Mucosa of descending colon (tissue), 3 donors: ENCODE data around the gene EZH2. TPM values are rescaled to one million over a fixed set of nuclear protein-coding genes. Genes with fewer than 3 reads are reported as not detected.

Experiments
- ATAC-seq: fragments of 200-7000 bp; cut with Tn5 transposase; one replicate; pipeline ENCODE4 v1.9.1; 2020; ENCODE audit warnings: mild to moderate bottlenecking, moderate library complexity
- DNase-seq, 3 donors: peaks; one replicate each; pipeline ENCODE4 v3.0.0-alpha.2; 2020
- H3K36me3 ChIP-seq: fragments of 200-600 bp; one replicate; pipeline ENCODE4 v1.8.0; 2021; ENCODE audit warnings: low read depth, mild to moderate bottlenecking
- H3K4me1 ChIP-seq: fragments of 200-600 bp; one replicate; pipeline ENCODE4 v1.8.0; 2021; ENCODE audit warnings: low read depth, mild to moderate bottlenecking
- H3K4me3 ChIP-seq: fragments of 200-600 bp; one replicate; pipeline ENCODE4 v1.8.0; 2021; ENCODE audit warnings: mild to moderate bottlenecking
- H3K9me3 ChIP-seq: fragments of 200-600 bp; one replicate; pipeline ENCODE4 v1.8.0; 2021; ENCODE audit warnings: mild to moderate bottlenecking
- intact Hi-C, 2 donors: fragments of 100-400 bp; cut with DNase I in 1 of 2; cut with micrococcal nuclease in 1 of 2; formaldehyde crosslinking; loops; one replicate each; pipeline versions ENCODE4 v1.11.0 to v1.11.1; 2022; cut with DNase I, micrococcal nuclease
- total RNA-seq, 3 donors: library from RNA; stranded (reverse); fragmentation: NEBNext Ultra II Directional in 2 of 3; extraction: Animal tissue kit (Norgen Biotek cat#: 25700) in 2 of 3; gene quantifications; one replicate each; pipeline versions ENCODE4 v1.2.1 to v1.2.4, GENCODE V29; 2021 to 2023
- TF ChIP-seq, protein P1 (sequence below): fragments of 200-600 bp; IDR thresholded peaks from one replicate; pipeline ENCODE4 v1.8.0; 2022; ENCODE audit warnings: antibody characterized with exemption, mild to moderate bottlenecking
- donor health status: DM: no; HTN: no; CAD: no; lungs with moderate emphysema.
- donor health status: DM: no; HTN: no; CAD: no.
- donor health status: DM: no; HTN: yes; CAD: no.

The EZH2 gene
- total RNA-seq, 3 donors from 2014 or later: 4.7 to 18.1 (median 10.5) TPM

DNA sequence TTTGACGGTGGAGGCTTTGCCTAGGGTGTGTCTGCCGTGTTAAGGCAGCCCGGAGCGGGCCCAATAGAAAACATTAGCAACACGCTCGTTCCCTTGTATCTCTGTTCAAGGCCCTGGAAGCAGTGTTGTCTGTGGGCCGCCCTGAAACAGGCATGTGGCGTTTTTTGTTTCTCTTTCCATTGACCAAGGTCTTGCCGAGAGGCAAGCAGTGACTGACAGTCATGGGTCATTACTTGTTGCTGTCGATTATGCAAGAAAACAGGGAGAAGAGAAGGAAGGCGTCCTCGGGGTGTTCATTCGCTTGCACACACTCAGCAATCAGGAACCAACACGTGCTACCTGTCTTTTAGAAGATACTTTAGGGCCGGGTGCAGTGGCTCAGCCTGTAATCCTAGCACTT, 92.5 kb downstream of the EZH2 start:
- ATAC-seq (no peak), DNase-seq (no peak)
- Histone ChIP-seq H3K9me3 (no peaks in the 10 kb centered on the region), H3K4me1 (no peaks in the 10 kb centered on the region), H3K36me3 (peaks cover 14% of the 10 kb centered on the region), H3K4me3 (no peak overlapping the region)
- intact Hi-C loops: no loop called here
- TF ChIP-seq, protein P1, sequence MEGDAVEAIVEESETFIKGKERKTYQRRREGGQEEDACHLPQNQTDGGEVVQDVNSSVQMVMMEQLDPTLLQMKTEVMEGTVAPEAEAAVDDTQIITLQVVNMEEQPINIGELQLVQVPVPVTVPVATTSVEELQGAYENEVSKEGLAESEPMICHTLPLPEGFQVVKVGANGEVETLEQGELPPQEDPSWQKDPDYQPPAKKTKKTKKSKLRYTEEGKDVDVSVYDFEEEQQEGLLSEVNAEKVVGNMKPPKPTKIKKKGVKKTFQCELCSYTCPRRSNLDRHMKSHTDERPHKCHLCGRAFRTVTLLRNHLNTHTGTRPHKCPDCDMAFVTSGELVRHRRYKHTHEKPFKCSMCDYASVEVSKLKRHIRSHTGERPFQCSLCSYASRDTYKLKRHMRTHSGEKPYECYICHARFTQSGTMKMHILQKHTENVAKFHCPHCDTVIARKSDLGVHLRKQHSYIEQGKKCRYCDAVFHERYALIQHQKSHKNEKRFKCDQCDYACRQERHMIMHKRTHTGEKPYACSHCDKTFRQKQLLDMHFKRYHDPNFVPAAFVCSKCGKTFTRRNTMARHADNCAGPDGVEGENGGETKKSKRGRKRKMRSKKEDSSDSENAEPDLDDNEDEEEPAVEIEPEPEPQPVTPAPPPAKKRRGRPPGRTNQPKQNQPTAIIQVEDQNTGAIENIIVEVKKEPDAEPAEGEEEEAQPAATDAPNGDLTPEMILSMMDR: no peak

DNA sequence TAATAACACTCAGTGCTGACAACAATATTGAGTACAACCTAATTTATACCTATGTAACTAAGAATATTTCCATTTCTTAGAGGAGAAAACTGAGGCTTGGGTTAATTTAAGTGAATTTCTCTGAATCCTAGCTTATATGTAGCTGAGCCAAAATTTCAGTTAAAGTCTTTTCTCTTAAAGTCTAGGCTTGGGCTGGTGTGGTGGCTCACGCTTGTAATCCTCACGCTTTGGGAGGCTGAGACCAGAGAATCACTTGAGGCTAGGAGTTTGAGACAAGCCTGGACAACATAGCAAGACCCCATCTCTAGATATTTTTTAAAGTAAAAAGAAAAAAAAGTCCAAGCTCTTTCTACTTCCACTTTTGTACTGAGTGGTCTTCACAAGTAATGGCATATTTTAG, 93.2 kb downstream of the EZH2 start:
- TF ChIP-seq, protein P1: no peak
- intact Hi-C loops: no loop called here
- ATAC-seq (no peak), DNase-seq (no peak)
- no peak overlapping the region for H3K4me3 ChIP-seq
- peaks cover 14% of the 10 kb centered on the region for H3K36me3 ChIP-seq
- H3K9me3 ChIP-seq: no peaks in the 10 kb centered on the region
- no peaks in the 10 kb centered on the region for H3K4me1 ChIP-seq

DNA sequence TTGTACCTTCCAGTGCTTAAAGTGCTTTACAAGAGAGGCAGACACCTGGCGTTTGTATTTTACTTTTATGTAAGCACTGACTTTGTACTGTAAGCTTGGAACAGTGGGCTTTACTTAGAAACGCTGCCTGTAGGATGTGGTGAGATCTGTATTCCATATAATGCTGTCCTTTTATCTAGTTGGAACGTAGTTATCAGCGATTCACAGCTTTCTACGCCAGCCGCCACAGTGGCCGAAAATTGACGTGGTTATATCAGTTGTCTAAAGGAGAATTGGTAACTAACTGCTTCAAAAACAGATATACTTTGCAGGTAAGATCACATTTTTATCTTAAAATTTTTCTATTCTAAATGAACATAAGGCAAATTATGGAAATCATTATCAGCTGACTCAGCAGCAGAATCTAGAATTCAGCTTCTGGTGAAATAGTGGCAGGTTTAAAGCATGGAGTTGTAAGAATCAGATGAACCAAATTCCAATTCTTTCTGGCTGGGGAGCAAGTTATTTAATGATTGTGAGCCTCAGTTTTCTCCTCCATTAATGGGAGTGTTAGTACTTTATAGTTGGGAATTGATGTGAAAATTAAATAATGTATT, 93.9 kb downstream of the EZH2 start:
- Histone ChIP-seq H3K9me3 (no peaks in the 10 kb centered on the region), H3K4me1 (no peaks in the 10 kb centered on the region), H3K4me3 (no peak overlapping the region), H3K36me3 (peaks cover 14% of the 10 kb centered on the region)
- no peak for DNase-seq
- no peak for ATAC-seq
- TF ChIP-seq, protein P1: no peak
- intact Hi-C loops: no loop called here

DNA sequence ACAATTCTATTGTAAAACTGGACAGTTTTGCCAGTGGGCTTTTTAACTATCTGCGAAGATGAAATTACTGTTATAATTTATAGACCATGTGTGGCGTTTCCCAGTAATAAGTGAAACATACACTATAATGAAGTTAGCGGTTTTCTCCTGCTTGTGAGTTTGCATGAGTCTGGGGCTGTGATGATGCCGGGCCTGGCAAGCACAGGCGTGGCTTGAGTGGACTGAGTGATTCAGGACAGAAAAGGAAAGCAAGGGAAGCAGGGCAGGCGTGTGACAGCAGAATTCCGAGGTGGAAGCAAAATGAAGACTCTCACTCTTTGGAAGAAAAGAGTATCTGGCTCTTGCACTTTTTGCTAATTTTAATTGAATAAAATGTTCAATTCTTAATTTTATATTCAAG, 94.9 kb downstream of the EZH2 start:
- no peak for DNase-seq
- TF ChIP-seq, protein P1: no peak
- peaks cover 14% of the 10 kb centered on the region for H3K36me3 ChIP-seq

DNA sequence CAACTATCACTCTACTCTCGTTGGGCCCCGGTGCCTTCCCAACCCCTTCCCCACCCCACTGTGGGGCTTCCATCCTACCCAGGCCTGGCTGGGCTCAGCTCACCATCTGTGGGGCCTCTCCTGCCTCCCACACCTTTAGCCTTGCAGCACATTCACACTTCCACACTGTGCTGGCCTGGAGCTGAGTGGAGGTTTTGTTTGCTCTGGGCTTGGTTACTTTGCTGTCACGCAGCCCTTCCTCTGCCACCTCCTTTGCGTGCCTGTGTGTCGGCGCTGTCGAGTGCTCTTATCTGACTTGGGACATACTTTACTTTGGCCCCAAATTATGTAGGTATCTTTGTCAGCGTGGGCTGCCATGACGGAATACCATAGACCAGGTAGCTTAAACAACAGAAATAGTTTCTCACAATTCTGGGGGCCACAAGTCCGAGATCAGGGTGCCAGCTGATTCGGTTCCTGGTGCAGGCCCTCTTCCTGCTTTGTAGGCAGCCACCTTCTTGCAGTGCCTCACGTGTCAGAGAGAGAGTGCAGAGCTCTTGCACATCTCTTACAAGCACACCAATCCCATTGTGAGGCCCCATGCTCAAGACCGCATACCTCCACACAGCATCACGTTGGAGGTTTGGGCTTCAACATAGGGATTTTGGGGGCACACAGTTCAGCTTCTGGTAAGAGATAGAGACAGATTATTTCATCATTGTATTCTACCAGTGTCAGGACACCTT, 96.4 kb downstream of the EZH2 start:
- DNase-seq (no peak), ATAC-seq (no peak)
- H3K9me3 ChIP-seq: no peaks in the 10 kb centered on the region
- no peak overlapping the region for H3K4me3 ChIP-seq
- TF ChIP-seq, protein P1: no peak
- intact Hi-C loops: no loop called here
- H3K36me3 ChIP-seq: peaks cover 14% of the 10 kb centered on the region
- no peaks in the 10 kb centered on the region for H3K4me1 ChIP-seq

More for the DNA sequence above, 94.9 kb downstream of the EZH2 start:
- intact Hi-C loops: no loop called here
- no peak for ATAC-seq
- H3K4me1 ChIP-seq: no peaks in the 10 kb centered on the region
- no peaks in the 10 kb centered on the region for H3K9me3 ChIP-seq
- no peak overlapping the region for H3K4me3 ChIP-seq
